Fibroblast of lung (primary cell): ENCODE results near the gene MACF1.

Experiments
- CTCF ChIP-seq, 2 donors: IDR thresholded peaks in 1 of 2; conservative IDR thresholded peaks in 1 of 2; 1 replicate in 1 of 2; 2 replicates in 1 of 2; pipeline ENCODE4 v1.5.1; 2011 to 2012; ENCODE audit warnings: low read length in 2 of 2, control low read depth in 1 of 2, inconsistent platforms in 1 of 2, low read depth in 1 of 2, mild to moderate bottlenecking in 1 of 2
- EZH2 ChIP-seq: IDR thresholded peaks from 2 replicates; pipeline ENCODE4 v1.5.1; 2012; ENCODE audit warnings: low read length, control low read depth, mild to moderate bottlenecking; ENCODE audit errors: missing control alignments

DNA sequence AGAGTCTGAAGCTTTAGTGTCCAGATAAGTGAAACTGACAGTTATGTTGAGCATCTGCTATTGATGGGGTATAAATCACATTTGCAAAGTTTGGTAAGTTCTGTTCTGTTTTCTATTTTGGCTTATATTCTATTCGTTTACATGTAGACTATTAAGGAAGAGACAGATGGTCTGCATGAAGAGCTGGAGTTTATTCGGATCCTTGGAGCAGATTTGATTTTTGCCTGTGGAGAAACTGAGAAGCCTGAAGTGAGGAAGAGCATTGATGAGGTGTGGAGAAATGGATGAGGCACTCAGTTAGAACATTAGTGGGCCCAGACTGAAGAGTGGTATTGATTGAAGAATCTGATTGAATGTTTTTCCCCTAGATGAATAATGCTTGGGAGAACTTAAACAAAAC lies 236.4 kb downstream of the MACF1 start:
- no peak for TF ChIP-seq CTCF (conservative IDR thresholded peaks at IDR 0.05 in 1 of 2, IDR thresholded peaks at IDR 0.05 in 1 of 2; ENCODE audit: low read depth in 1 of 2, low read length in 2 of 2)
- no peak for TF ChIP-seq EZH2
